GM19035 (cell line): ENCODE results near the gene NUP214.

Source experiments
- ATAC-seq: cut with Tn5 transposase; IDR thresholded peaks from one replicate; pipeline ENCODE4 v1.9.1; 2021; ENCODE audit not compliant: unreplicated experiment

NUP214 gene

DNA sequence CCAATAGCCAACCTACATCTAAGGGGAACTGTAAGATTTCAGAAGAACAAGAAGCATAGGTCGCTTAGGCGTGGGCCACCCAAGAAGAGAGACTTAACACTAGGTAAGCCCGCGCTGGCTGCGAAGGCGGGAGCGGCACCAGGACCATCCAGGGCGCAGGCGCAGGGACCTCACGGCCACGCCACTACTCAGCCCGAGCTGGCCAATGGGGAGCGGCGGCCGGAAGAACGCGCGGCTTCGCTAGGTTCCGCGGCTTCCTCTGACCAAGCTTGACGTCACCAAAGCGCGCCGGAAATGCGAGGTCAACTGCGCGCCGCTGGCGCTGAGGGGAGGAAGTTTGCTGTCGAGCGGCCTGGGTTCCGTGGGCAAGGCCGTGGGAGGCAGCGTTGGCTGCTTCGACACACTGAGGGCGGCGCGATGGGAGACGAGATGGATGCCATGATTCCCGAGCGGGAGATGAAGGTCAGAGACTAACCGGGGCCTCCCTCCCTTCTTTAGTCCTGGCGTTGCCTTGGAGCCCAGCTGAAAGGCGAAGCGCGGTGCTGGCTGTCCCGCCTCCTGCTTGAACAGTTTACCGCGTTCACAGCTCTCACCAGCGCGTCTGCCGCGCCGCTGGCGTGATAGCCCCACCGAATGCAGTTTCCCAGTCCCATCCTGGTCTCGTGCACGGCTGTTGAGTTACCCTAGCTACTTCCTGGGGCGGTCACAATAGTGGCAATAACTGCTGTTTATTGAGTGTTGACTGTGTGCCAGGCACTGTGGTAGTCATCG is at the start of gene NUP214:
TSS of gene NUP214 (plus strand) at position 299 of the 771 bp plus-strand sequence. CDS start at position 418, 119 bp downstream.
- peak; percentile 97 for ATAC-seq

DNA sequence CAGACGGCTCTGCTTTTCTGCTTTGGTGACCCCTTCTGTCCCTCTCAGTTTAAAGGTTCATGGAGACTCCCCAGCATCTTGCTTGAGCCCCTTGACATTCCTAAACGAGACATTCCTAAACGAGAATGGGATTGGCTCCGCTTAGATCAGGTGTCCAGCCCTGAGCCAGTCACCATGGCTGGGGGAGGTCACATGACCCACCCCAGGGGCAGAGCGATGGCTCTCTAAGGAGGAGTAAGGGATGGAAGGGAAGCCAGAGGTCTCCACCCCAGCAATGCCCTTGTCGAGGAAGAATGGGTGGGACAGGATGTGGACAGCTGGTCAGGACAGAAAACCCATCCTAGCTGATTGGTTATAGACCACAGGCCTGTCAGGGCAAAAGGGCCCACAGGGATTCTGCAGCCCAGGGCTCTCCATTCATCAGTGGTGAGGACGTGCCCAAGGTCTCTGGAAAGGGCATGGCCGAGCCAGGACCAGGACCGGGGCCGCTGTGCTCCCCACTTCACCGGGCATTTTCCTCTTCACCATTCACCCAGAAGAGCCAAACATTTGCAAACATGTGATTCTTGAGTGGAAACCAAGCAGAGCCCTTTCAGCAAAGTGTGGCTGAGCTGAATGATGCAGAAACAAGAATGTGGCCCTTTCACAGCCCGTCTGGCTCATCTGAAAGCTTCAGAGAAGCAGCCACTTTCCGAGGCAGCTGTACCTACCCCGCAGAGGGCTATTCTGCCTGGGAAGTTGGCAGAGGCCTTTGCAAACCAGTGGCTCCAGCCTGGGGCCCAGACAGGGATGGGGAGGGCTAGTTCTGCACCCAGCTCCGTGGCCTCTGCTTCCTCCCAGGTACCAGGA is 48.8 kb upstream of the NUP214 start:
- ATAC-seq = no peak

DNA sequence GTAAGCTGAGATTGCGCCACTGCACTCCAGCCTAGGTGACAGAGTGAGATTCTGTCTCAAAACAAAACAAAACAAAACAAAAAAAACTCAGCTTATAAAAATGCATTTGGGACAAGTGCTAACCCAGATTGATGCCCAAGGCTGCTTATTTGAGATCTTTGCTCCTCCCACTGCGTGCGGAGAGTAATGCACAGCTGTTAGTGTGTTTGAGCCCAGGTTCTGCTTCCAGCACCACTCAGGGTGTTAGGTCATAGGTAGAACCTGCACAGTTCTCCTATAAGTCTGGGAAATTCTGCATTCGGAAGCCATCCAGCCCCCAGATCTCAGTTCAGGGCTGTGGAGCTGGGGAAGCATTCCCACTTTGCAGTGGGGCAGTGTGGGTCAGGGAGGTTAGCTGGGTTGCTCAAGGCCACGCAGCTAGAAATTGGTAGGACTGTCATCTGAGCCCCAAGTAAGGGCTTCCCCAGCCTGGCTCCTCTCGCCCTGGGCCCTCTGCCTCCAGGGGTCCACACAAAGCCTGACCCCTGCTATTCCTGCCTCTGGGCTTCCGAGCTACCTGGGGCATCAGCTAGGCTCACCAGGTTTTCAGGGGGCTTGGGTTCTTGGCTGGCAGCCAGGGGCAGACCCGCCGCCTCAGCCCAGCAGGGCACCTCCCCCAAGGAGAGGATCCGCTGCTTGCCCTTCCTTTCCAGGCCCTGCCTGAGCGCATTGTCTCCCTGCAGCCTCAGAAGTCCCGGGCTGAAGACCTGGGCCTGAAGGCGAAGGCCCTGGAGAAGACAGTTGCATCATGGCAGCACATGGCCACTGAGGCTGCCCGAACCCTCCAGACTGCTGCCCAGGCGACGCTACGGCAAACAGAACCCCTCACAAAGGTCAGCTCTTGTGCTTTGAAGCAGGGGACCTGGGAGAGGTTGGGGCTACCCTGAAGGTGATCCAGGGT is 46.7 kb upstream of the NUP214 start:
- ATAC-seq = no peak

DNA sequence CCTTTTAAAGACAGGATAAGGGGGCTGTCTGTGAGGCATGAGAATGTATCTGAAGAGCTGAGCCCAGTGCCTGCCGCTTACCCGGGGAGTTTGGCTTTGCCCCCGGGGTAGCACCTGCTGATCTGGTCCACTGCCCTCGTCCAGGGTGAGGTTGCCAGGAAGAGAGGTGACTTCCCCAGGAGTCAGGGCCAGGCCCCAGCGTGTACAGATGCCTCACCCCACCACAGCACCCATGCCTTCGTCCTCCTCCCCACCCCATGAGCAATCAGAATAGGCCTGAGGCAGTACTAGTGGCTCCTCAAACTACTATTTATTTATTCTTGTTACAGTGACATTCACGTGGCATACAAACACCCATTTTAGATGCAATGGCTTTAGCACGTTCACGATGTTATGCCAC is 44.8 kb upstream of the NUP214 start:
- no peak for ATAC-seq

DNA sequence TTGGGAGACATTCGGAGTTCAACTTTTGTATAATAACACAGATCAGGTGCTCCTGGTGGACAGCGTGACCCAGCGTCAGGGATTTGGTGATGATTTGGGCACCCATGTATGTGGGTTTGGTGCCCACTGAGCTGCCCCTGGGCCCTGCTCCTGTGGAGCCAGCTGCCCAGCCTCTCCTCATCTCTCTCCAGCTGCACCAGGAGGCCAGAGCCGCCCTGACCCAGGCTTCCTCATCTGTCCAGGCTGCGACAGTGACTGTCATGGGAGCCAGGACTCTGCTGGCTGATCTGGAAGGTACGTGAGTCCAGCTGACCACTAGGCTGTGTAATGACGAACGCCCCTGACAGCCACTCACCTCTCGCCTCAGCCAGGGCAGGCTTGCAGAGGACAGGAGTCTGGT is 43.5 kb upstream of the NUP214 start:
- no peak for ATAC-seq

DNA sequence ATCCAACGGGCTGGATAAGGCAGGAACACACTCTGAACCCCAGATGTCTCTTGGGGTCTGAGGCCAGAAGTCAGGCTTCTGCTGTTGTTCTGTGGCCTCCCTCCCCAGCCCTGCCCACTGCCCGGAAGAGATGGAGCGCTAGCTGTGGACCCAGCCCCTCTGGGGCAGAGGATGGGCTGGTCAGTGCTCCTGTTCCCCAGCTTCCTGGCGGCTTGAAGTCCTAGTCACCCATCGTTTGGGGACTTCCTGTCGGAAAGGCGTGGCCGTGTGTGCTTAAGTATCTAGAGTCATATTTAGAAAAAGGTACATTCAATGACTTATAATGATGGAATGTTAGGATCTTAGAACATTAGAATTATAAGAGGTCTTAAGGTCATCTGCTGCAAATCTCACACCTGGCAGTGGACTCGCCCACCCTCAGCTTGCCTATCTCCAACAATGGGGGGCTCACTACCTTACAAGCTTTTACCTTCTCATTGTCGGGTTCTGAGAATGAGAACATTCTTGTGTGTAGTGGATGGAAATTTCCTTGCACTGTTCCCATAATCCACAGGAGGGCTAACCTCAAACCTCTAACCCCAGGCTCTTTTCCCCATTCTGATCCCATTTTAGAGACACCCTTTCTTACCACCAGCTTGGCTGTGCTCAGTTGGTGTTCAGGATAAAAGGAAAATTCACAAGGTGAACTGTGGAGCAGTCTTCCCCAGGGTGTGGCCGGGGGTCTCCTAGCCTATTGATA is 42.4 kb upstream of the NUP214 start:
- no peak for ATAC-seq

DNA sequence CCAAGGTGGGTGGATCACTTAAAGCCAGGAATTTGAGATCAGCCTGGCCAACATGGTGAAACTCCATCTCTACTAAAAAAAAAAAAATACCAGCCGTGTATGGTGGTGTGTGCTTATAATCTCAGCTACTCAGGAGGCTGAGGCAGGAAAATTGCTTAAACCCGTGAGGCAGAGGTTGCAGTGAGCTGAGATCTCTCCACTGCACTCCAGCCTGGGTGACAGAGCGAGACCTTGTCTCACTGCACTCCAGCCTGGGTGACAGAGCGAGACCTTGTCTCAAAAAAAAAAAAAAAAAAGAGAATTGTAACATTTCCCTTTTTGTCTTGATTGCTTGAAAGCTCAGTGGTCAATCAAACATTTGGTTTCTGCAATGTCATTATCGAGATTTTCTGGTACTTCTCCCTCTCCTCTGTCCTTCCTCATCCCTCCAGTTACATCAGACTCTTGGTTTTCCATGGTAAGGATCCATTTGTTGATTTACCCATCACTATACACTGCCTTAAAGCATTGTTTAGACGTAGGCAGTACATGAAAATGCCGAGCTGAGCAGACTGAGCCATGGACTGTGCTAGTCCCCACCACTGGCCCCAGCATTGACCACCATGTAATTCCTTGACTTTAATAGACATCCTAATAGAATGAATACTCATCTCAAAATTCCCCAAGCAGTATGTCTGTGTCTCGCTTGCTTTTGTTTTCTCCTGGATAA is 40.6 kb upstream of the NUP214 start:
- ATAC-seq = no peak

DNA sequence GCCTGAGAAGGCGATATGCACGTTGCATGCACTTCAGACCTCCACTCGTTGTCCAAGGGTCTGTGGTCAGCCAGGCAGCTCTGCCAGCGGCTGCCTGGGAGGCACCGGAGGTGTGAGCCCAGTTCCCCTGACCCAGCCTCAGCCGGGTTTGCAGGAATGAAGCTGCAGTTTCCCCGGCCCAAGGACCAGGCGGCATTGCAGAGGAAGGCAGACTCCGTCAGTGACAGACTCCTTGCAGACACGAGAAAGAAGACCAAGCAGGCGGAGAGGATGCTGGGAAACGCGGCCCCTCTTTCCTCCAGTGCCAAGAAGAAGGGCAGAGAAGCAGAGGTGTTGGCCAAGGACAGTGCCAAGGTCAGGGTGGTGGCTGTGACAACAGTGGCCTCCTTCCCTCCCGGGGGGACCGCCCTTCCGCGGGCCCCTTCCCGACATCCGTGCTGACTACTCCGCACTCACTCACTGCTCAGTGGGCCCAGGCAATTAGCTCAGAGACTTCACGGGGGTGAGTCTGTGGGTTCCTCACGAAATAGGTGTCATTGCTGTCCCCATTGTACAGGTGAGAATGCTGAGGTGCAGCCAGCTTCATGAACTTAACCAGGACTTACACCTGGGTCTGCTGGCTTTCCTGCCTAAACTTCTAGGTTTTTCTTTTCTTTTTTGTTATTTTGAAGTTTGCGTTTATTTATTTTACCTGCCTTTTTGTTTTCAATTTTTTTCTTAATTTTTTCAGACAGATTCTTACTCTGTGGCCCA is 39.8 kb upstream of the NUP214 start:
- ATAC-seq = no peak

DNA sequence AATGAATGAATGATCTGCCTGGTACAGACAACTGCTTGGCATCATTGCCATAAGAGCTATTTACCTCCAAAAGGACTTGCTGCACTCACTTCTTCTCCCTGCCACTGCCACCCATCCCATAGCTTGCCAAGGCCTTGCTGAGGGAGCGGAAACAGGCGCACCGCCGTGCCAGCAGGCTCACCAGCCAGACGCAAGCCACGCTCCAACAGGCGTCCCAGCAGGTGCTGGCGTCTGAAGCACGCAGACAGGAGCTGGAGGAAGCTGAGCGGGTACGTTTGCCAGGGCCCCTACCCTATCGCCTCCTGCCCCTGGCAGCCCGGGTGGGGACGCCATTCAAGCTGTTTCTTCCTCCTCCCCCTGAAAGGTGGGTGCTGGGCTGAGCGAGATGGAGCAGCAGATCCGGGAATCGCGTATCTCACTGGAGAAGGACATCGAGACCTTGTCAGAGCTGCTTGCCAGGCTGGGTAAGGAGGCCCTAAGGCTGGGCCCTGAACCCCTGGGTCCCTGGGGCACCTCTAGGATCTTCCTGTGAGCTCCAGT is 38.0 kb upstream of the NUP214 start:
- ATAC-seq = no peak

DNA sequence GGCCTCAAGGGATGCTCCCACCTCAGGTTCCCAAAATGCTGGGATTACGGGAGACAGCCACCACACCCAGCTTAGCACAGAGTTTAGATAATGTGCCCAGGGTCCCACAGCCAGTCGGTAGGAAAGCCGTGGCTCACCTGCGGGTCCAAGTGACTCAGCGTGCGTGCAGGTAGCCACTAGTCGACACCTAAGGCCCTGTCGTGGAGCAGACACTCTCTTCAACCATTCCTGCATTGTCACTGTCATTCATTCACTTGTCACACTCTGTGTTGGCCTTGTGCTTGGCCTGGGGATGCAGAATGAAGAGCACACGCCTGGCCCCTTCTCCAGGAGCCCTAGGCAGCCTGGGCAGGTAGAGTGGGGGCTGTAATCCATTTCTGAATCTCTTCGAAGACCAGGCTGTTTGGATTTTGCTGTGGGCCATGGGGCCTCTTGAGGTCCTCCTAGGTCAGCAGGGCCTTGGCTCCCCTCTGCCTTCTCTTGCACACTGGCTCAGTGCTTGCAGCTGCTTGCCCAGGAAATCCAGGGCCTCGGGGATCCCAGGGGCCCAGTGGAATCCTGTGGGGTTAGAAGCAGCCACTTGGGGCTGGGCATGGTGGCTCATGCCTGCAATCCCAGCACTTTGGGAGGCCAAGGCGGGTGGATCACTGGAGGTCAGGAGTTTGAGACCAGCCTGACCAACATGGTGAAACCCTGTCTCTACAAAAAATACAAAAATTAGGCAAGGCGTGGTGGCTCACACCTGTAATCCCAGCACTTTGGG is 35.2 kb upstream of the NUP214 start:
- no peak for ATAC-seq

DNA sequence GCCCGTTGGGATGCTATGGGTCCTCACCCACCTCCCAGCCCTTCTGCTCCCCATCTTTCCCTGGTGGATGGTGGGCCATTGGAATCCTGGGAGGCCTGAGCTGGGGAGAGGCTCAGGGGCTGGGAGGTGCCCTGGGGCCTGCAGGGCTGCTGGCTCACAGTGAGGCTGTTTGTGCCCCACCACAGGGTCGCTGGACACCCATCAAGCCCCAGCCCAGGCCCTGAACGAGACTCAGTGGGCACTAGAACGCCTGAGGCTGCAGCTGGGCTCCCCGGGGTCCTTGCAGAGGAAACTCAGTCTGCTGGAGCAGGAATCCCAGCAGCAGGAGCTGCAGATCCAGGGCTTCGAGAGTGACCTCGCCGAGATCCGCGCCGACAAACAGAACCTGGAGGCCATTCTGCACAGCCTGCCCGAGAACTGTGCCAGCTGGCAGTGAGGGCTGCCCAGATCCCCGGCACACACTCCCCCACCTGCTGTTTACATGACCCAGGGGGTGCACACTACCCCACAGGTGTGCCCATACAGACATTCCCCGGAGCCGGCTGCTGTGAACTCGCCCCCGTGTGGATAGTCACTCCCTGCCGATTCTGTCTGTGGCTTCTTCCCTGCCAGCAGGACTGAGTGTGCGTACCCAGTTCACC is 33.9 kb upstream of the NUP214 start:
- ATAC-seq = no peak

DNA sequence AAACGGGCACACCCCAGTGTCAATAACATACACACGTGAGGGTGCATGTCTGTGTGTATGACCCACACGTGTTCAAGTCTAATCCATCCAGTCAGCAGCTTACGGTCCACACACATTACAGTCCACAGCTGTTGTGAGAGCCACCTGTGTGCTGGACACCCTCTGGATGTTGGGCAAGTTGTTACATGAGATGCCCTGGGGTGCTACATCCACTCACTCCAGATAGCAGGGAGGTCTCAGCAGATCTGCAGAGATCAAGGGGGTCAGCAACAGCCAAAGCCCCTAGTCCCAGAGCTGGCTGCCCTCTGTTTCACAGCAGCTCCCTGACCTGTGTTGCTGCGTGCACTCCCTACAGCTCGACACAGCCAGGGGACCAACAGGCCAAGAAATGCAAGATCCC is 33.4 kb upstream of the NUP214 start:
- no peak for ATAC-seq

DNA sequence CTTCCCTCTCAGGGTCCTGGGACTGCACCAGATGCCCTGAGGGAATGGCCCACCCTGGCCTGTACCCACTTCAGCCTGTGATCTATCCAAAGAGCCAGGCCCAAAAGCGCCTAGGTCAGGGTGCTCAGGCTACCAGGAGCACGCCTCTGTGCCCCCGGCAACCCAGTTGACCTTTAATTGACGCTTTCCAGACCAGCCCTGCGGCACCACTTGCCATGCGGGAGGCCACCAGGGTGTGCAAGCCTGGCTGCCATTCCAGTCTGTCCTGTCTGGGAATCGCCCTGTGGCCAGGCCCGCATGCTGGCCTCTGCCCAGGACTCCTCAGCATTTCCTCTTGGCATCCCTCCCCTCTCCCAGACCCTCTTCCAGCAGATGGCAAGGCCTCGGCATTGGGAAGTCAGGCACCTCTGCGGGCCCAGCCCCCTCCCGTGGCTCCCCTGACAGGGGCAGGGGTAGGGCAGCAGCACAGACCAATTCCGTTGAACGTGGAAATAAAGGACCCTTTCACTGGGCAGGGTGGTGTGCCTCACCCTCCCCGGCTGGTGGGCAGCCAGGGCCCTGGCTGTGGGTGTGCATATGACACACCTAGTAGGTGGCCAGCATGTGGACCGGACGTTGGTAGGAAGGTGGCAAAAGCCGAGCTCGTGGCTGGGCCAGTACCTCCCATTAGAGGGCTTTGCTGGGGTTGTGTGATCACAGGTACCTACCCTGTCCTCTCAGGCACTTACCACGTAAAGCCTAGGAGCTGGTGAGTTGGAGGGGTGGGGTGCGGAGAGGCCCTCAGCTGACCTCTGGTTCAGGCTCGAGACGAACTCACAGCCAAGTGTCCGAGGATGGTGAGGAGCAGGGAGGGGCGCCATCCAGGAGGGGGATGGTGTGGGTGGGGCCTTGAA is 32.6 kb upstream of the NUP214 start:
- no peak for ATAC-seq

DNA sequence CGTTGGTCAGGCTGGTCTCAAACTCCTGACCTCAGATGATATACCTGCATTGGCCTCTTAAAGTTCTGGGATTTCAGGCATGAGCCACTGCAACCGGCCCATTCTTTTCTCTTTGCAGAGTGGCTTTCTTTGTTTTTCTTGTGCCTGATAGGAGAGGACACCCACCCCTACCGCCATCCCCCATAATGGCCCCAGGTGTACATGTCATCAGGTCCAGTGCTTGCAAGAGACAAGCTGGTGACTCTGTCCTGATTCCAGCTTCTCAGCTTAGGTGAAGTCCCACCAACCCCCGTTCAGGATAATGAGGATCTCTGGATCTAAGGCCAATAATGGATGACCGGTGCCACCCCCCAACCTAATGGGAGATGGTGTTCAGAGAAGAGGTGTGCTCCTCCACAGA is 31.4 kb upstream of the NUP214 start:
- ATAC-seq = no peak

DNA sequence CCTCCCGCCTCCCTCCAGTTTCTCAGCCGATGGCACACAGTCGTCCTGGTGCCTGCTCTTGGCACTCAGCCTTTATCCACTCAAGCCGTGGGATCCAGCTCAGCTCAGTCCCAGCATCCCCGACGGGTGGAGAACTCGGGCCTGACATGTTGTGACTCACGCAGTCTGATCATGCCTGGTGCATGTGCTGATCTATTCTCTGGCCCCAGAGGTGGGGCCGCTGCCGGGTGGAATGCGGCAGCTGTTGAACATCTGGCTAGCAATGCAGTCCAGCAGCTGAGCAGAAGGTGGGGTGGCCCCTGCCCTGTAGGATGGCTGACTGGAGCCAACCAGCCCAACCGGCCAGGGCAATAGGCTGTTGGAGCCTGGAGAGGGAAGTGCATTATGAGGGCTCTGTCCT is 30.8 kb upstream of the NUP214 start:
- no peak for ATAC-seq

DNA sequence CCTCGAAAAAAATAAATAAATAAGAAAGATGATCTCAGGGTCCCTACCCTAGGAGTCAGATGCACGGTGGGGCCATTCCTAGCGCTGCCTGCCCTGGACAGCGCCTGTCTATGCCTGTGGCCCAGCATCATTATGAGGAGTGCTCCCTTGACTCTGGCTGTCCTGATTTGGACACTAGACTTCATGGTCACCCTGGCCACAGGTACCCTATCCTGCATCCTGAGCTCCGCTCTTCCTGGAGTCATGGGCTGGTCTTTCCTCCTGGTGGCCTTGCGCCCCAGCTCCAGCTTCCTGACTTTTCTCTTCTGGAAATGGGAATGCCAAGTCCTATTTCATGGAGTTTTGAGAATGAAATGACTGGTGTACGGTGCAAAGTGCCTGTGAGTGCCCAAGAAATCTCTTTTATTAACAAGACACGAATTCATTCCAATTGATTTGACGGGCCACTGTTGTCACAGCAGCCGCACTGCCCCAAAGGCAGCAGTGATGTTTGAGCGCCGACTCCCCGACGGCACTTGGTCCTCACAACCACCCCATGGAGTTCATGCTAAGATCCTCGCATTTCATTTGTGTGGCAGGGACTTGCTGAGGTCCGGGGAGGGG is 29.6 kb upstream of the NUP214 start:
- no peak for ATAC-seq
